Measurements from ENCODE around the gene ALDH8A1. TPM values are rescaled to one million over a fixed set of nuclear protein-coding genes. Genes with fewer than 3 reads are reported as not detected.

ALDH8A1 gene
- polyA plus RNA-seq, 1 donor (not counting 4 experiments of a cell fraction or from before 2014, with no cell fraction given), result 0.66 TPM

- dilution Hi-C loops (cut with MboI; ENCODE audit: extremely low pct_ligation_motif_present, low sequenced_read_pairs), result no loop called here
- H3K9me3 ChIP-seq (ENCODE audit: control insufficient read depth, low read depth, low read length), result no peaks in the 10 kb centered on the region
- H3K79me2 ChIP-seq (ENCODE audit: control insufficient read depth, insufficient read depth, low read length), result no peaks in the 10 kb centered on the region
- no peak overlapping the region for H3K9ac ChIP-seq (ENCODE audit: control insufficient read depth, extremely low read depth, insufficient read depth, low read length)
- no peaks in the 10 kb centered on the region for H3K36me3 ChIP-seq (ENCODE audit: control insufficient read depth in 2 of 2, extremely low read depth in 1 of 2, insufficient read depth in 2 of 2, low read length in 2 of 2)
- no peaks in the 10 kb centered on the region for H3K4me1 ChIP-seq (ENCODE audit: control insufficient read depth, extremely low read depth, insufficient read depth, low read length)
- no peak for TF ChIP-seq EZH2 (IDR thresholded peaks at IDR 0.05; ENCODE audit: low read length)
- peak in 1 of 3 experiments; percentile 15 for TF ChIP-seq CTCF (optimal IDR thresholded peaks at IDR 0.05 in 1 of 3, IDR thresholded peaks at IDR 0.05 in 1 of 3, conservative IDR thresholded peaks at IDR 0.05 in 1 of 3; ENCODE audit: extremely low read depth in 1 of 3, insufficient read depth in 2 of 3, low read length in 3 of 3)
- DNase-seq (ENCODE audit: low read depth, low spot score) (no peak), FAIRE-seq (no peak)
- H3K27ac ChIP-seq (ENCODE audit: control insufficient read depth, insufficient read depth, low read length), result no peak overlapping the region
- H3K27me3 ChIP-seq (ENCODE audit: control insufficient read depth, extremely low read depth, insufficient read depth, low read length), result no peaks in the 10 kb centered on the region
- H3K4me3 ChIP-seq (ENCODE audit: control insufficient read depth in 2 of 3, extremely low read depth in 1 of 3, insufficient read depth in 2 of 3, low read depth in 1 of 3, low read length in 3 of 3), result no peak overlapping the region
- no peaks in the 10 kb centered on the region for H4K20me1 ChIP-seq (ENCODE audit: control insufficient read depth, extremely low read depth, insufficient read depth, low read length)
- H2AFZ ChIP-seq (ENCODE audit: control insufficient read depth, low read length), result no peak overlapping the region
- H3K9me1 ChIP-seq (ENCODE audit: control insufficient read depth, extremely low read depth, insufficient read depth, low read length), result no peaks in the 10 kb centered on the region
- no peak overlapping the region for H3K4me2 ChIP-seq (ENCODE audit: control insufficient read depth, extremely low read depth, insufficient read depth, low read depth, low read length)
Measured at GRCh38 chr6:134950482-134950881, 581 bp upstream of the ALDH8A1 start.

DNA sequence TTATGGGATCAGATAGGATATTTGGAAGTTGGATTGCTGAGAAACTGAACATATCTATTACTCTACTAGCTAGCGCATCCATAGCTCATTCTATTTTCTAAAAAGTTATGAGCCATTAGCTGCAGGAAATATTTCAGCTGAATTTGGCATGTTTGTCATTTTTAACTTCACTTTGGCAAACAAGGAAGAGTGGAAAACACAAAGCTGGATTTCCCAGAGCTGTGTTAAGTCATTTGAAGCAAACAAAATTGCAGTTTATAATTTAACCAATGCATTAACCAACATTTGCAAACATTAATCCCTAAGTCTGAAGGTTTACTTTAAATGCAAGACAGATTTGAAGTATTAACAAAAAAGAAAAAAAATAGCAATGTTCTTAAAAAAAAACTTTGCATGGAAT, 1.2 kb downstream of the ALDH8A1 start:
- Histone ChIP-seq H3K9me1 (ENCODE audit: control insufficient read depth, extremely low read depth, insufficient read depth, low read length) (no peaks in the 10 kb centered on the region), H3K27me3 (ENCODE audit: control insufficient read depth, extremely low read depth, insufficient read depth, low read length) (no peaks in the 10 kb centered on the region), H3K9me3 (ENCODE audit: control insufficient read depth, low read depth, low read length) (no peaks in the 10 kb centered on the region), H3K4me1 (ENCODE audit: control insufficient read depth, extremely low read depth, insufficient read depth, low read length) (no peaks in the 10 kb centered on the region), H3K4me3 (ENCODE audit: control insufficient read depth in 2 of 3, extremely low read depth in 1 of 3, insufficient read depth in 2 of 3, low read depth in 1 of 3, low read length in 3 of 3) (no peak overlapping the region), H3K27ac (ENCODE audit: control insufficient read depth, insufficient read depth, low read length) (no peak overlapping the region), H2AFZ (ENCODE audit: control insufficient read depth, low read length) (no peak overlapping the region), H3K9ac (ENCODE audit: control insufficient read depth, extremely low read depth, insufficient read depth, low read length) (no peak overlapping the region), H3K4me2 (ENCODE audit: control insufficient read depth, extremely low read depth, insufficient read depth, low read depth, low read length) (no peak overlapping the region), H3K79me2 (ENCODE audit: control insufficient read depth, insufficient read depth, low read length) (no peaks in the 10 kb centered on the region), H4K20me1 (ENCODE audit: control insufficient read depth, extremely low read depth, insufficient read depth, low read length) (no peaks in the 10 kb centered on the region), H3K36me3 (ENCODE audit: control insufficient read depth in 2 of 2, extremely low read depth in 1 of 2, insufficient read depth in 2 of 2, low read length in 2 of 2) (no peaks in the 10 kb centered on the region)
- FAIRE-seq (no peak), DNase-seq (ENCODE audit: low read depth, low spot score) (no peak)
- dilution Hi-C loops (cut with MboI; ENCODE audit: extremely low pct_ligation_motif_present, low sequenced_read_pairs), result no loop called here
- TF ChIP-seq EZH2 (IDR thresholded peaks at IDR 0.05; ENCODE audit: low read length) (no peak), CTCF (optimal IDR thresholded peaks at IDR 0.05 in 1 of 3, IDR thresholded peaks at IDR 0.05 in 1 of 3, conservative IDR thresholded peaks at IDR 0.05 in 1 of 3; ENCODE audit: extremely low read depth in 1 of 3, insufficient read depth in 2 of 3, low read length in 3 of 3) (no peak)

Data from keratinocyte (primary cell).